ENCODE results near the gene MYG1.
A peak's percentile ranks its signal among the peaks of the same experiment; 100 is the strongest.

GRCh38 chr12:53327435-53328042, 28.0 kb downstream of the MYG1 start:
- TF ChIP-seq, protein P1, sequence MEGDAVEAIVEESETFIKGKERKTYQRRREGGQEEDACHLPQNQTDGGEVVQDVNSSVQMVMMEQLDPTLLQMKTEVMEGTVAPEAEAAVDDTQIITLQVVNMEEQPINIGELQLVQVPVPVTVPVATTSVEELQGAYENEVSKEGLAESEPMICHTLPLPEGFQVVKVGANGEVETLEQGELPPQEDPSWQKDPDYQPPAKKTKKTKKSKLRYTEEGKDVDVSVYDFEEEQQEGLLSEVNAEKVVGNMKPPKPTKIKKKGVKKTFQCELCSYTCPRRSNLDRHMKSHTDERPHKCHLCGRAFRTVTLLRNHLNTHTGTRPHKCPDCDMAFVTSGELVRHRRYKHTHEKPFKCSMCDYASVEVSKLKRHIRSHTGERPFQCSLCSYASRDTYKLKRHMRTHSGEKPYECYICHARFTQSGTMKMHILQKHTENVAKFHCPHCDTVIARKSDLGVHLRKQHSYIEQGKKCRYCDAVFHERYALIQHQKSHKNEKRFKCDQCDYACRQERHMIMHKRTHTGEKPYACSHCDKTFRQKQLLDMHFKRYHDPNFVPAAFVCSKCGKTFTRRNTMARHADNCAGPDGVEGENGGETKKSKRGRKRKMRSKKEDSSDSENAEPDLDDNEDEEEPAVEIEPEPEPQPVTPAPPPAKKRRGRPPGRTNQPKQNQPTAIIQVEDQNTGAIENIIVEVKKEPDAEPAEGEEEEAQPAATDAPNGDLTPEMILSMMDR (IDR thresholded peaks at IDR 0.05 in 4 of 5, conservative IDR thresholded peaks at IDR 0.05 in 1 of 5) = peak in 1 of 5 experiments; percentile 6
- no peak for TF ChIP-seq POLR2A (IDR thresholded peaks at IDR 0.05)

All from gastrocnemius medialis (tissue), 4 donors.